H54 (cell line): Measurements from ENCODE around the gene HKDC1.
"Not testable (repeated sequence)": the region's sequence is repeated elsewhere in the genome, so short reads cannot be mapped to it uniquely, and the experiment has no call there.

ENCODE experiments used
- DNase-seq: peaks from one replicate; pipeline ENCODE4 v3.0.0; 2011; ENCODE audit warnings: low spot score, mixed read lengths; ENCODE audit not compliant: insufficient read length
- FAIRE-seq: peaks from 3 replicates; lab custom pipeline; 2011; peaks lifted over from hg19 to GRCh38; lab: Jason Lieb, UNC
- POLR2A ChIP-seq: IDR thresholded peaks from 2 replicates; pipeline ENCODE4 v1.6.1; 2011; ENCODE audit warnings: low read depth, mild to moderate bottlenecking, low read length

Gene HKDC1

GRCh38 chr10:69292459-69292858 is 72.3 kb downstream of the HKDC1 start:
- TF ChIP-seq POLR2A = no peak
- FAIRE-seq (no peak), DNase-seq (no peak)

GRCh38 chr10:69295027-69295636 is 75.0 kb downstream of the HKDC1 start:
- DNase-seq (no peak), FAIRE-seq (no peak)
- TF ChIP-seq POLR2A = no peak

GRCh38 chr10:69303632-69304051 is 83.5 kb downstream of the HKDC1 start:
- DNase-seq = no peak
- FAIRE-seq = peak; percentile 68

GRCh38 chr10:69306421-69306820 is 86.3 kb downstream of the HKDC1 start:
- DNase-seq = no peak
- TF ChIP-seq POLR2A = no peak
- no peak for FAIRE-seq

More at GRCh38 chr10:69303632-69304051, 83.5 kb downstream of the HKDC1 start:
- TF ChIP-seq POLR2A = no peak

GRCh38 chr10:69307434-69307833 is 87.3 kb downstream of the HKDC1 start:
- DNase-seq = no peak
- FAIRE-seq = no peak

GRCh38 chr10:69308304-69308703 is 88.2 kb downstream of the HKDC1 start:
- not testable (repeated sequence) for FAIRE-seq, DNase-seq

More at GRCh38 chr10:69307434-69307833, 87.3 kb downstream of the HKDC1 start:
- no peak for TF ChIP-seq POLR2A

GRCh38 chr10:69311309-69311708 is 91.2 kb downstream of the HKDC1 start:
- DNase-seq = no peak
- no peak for TF ChIP-seq POLR2A
- FAIRE-seq = no peak

GRCh38 chr10:69312528-69312927 is 92.4 kb downstream of the HKDC1 start:
- no peak for TF ChIP-seq POLR2A

GRCh38 chr10:69315100-69315542 is 95.0 kb downstream of the HKDC1 start:
- no peak for DNase-seq
- no peak for TF ChIP-seq POLR2A
- no peak for FAIRE-seq

More at GRCh38 chr10:69312528-69312927, 92.4 kb downstream of the HKDC1 start:
- no peak for FAIRE-seq
- no peak for DNase-seq

- no peak for DNase-seq
- no peak for FAIRE-seq
- no peak for TF ChIP-seq POLR2A
These were observed 95.6 kb downstream of the HKDC1 start for GRCh38 chr10:69315610-69316312.

GRCh38 chr10:69316313-69317059 is 96.4 kb downstream of the HKDC1 start:
- peak; percentile 78 for FAIRE-seq

More at GRCh38 chr10:69316313-69317059, 96.4 kb downstream of the HKDC1 start:
- peak; percentile 87 for DNase-seq
- TF ChIP-seq POLR2A = no peak
